ENCODE results near the gene MMP25.
"Not testable (repeated sequence)": the region's sequence is repeated elsewhere in the genome, so short reads cannot be mapped to it uniquely, and the experiment has no call there.

Gene MMP25

GRCh38 chr16:3065069-3065741 lies 18.8 kb downstream of the MMP25 start, which contains the start of gene IL32:
Gene IL32, plus strand, starts transcription at chr16:3065640. Its CDS starts 172 bp downstream, at chr16:3065812.
- TF ChIP-seq, protein P1, sequence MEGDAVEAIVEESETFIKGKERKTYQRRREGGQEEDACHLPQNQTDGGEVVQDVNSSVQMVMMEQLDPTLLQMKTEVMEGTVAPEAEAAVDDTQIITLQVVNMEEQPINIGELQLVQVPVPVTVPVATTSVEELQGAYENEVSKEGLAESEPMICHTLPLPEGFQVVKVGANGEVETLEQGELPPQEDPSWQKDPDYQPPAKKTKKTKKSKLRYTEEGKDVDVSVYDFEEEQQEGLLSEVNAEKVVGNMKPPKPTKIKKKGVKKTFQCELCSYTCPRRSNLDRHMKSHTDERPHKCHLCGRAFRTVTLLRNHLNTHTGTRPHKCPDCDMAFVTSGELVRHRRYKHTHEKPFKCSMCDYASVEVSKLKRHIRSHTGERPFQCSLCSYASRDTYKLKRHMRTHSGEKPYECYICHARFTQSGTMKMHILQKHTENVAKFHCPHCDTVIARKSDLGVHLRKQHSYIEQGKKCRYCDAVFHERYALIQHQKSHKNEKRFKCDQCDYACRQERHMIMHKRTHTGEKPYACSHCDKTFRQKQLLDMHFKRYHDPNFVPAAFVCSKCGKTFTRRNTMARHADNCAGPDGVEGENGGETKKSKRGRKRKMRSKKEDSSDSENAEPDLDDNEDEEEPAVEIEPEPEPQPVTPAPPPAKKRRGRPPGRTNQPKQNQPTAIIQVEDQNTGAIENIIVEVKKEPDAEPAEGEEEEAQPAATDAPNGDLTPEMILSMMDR (IDR thresholded peaks at IDR 0.05), result no peak
- Histone ChIP-seq H3K27ac (peak within 1 kb of the TSS; percentile 12 to 75), H3K4me3 (peak within 1 kb of the TSS; percentile 64)
- no peak for DNase-seq (ENCODE audit: low spot score)

DNA sequence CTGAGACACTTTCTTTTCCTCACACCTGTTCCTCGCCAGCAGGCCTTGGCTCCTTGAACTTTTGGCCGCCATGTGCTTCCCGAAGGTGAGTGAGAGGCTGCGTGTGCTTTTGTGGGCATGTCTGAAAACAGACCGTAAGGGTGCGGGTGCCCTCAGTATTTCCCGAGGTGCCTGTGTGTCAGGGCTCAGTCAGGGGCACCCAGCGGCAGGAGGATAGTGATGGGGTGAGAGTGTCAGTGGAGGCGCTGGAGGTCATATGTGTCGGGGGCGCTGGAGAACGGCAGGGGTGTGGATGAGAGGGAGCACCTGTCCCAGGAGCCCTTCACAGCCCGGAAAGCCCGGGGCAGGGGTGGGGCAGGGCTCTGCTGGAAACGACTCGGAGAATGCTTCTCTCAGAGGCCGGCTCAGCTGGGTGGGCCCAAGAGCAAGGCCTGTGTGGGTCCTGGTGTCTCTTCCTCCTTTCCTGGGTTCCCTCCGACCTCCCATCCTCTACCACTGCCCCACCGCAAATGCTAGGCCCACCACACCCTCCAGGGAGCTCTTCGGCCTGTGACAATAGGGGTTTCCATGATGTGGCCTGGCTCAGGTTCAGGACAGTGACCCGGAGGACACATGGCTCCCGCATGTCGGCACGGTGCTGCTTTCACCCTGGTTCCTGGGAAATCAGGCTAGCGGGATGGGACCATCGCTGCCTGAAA lies 19.5 kb downstream of the MMP25 start:
- no peak for DNase-seq (ENCODE audit: low spot score)
- TF ChIP-seq, protein P1 (IDR thresholded peaks at IDR 0.05), result no peak
- peak overlapping the region in 1 of 2 donors; percentile 75 for H3K27ac ChIP-seq
- H3K4me3 ChIP-seq, result peak overlapping the region; percentile 64

DNA sequence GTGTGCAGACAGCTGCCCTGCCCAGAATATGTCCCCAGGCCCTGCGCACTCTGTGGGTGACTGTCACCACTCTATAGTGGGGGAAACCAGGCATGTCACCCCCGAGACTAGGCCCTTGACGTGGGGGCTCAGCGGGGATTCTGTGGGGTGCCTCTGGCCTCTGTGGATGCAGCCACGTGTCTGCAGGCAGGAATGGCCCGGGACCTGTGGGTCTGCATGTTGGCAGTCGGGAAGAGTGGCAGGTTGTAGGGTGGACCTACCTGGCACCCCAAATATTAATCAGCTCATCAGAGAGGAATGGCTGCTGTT lies 20.0 kb downstream of the MMP25 start:
- TF ChIP-seq, protein P1 (IDR thresholded peaks at IDR 0.05), result no peak
- peak overlapping the region in 1 of 2 donors; percentile 75 for H3K27ac ChIP-seq
- DNase-seq (ENCODE audit: low spot score), result no peak
- peak overlapping the region; percentile 64 for H3K4me3 ChIP-seq

- Histone ChIP-seq H3K27ac (no peak overlapping the region), H3K4me3 (no peak overlapping the region)
- no peak for DNase-seq (ENCODE audit: low spot score)
Observed at GRCh38 chr16:3068487-3068886, 22.1 kb downstream of the MMP25 start.

GRCh38 chr16:3069146-3069545 lies 22.8 kb downstream of the MMP25 start:
- not testable (repeated sequence) for H3K4me3 ChIP-seq; H3K27ac ChIP-seq; DNase-seq (ENCODE audit: low spot score)

More at GRCh38 chr16:3068487-3068886, 22.1 kb downstream of the MMP25 start:
- TF ChIP-seq, protein P1 (IDR thresholded peaks at IDR 0.05), result no peak

DNA sequence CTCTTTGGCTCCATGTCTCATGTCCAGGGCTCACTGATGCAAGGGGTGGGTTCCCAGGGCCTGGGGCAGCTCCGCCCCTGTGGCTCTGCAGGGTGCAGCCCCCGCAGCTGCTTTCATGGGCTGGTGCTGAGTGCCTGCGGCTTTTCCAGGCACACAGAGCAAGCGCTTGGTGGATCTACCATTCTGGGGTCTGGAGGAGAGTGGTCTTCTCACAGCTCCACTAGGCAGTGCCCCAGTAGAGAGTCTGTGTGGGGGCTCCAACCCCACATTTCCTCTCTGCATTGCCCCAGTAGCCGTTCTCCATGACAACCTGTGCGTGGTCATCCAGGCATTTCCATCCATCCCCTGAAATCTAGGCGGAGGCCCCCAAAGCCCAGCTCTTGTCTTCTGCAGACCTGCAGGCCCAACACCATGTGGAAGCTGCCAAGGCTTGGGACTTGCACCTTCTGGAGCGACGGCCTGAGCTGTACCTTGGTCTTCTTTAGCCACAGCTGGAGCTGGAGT lies 24.3 kb downstream of the MMP25 start:
- no peak for DNase-seq (ENCODE audit: low spot score)
- TF ChIP-seq, protein P1 (IDR thresholded peaks at IDR 0.05), result no peak
- Histone ChIP-seq H3K27ac (no peak overlapping the region), H3K4me3 (no peak overlapping the region)

- Histone ChIP-seq H3K27ac (no peak overlapping the region), H3K4me3 (no peak overlapping the region)
- TF ChIP-seq, protein P1 (IDR thresholded peaks at IDR 0.05), result no peak
- DNase-seq (ENCODE audit: low spot score), result no peak
Observed at GRCh38 chr16:3071655-3072054, 25.3 kb downstream of the MMP25 start.

DNA sequence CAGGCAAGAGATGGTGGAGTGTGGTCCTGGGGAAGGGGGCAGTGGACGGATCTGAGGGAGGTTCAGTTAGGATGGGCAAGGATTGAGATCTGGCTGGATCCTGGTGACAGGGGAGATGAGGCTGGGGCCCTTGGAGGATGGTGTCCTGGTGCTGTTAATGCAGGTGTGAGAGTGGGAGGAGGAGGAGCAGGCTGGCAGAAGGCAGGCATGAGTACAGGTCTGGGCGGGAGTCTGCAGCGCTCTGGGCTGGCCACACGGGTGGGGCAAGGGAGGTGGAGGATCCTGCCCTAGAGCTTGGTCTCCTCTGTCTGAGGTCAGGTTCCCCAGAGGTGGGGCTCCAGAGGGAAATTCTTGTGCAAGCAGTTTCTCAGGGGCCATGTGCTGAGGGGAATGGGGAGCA lies 25.8 kb downstream of the MMP25 start:
- DNase-seq (ENCODE audit: low spot score), result not testable (repeated sequence)

GRCh38 chr16:3072576-3073263 lies 26.4 kb downstream of the MMP25 start:
- not testable (repeated sequence) for H3K27ac ChIP-seq; DNase-seq (ENCODE audit: low spot score)

More for the DNA sequence above, 25.8 kb downstream of the MMP25 start:
- H3K27ac ChIP-seq, H3K4me3 ChIP-seq: not testable (repeated sequence)

More at GRCh38 chr16:3072576-3073263, 26.4 kb downstream of the MMP25 start:
- not testable (repeated sequence) for H3K4me3 ChIP-seq

Measured in coronary artery (tissue), 2 donors.